ENCODE data around the gene PSTPIP1.

Gene PSTPIP1

GRCh38 chr15:76979331-76979925, 15.5 kb upstream of the PSTPIP1 start:
- no peak for DNase-seq

GRCh38 chr15:76979996-76980520, 14.9 kb upstream of the PSTPIP1 start:
- DNase-seq: no peak

- no peak for DNase-seq
These were observed 12.6 kb upstream of the PSTPIP1 start for GRCh38 chr15:76982356-76982755.

- no peak for DNase-seq
These were observed 12.2 kb upstream of the PSTPIP1 start for GRCh38 chr15:76982756-76983155.

GRCh38 chr15:76983590-76984375, 11.1 kb upstream of the PSTPIP1 start:
- no peak for DNase-seq

GRCh38 chr15:76986743-76987142, 8.2 kb upstream of the PSTPIP1 start:
- DNase-seq: no peak

GRCh38 chr15:76987276-76987675, 7.7 kb upstream of the PSTPIP1 start:
- DNase-seq: no peak

GRCh38 chr15:76987896-76988860, 6.7 kb upstream of the PSTPIP1 start:
- no peak for DNase-seq

GRCh38 chr15:76988867-76989780, 5.8 kb upstream of the PSTPIP1 start:
- no peak for DNase-seq

GRCh38 chr15:76991048-76991447, 3.9 kb upstream of the PSTPIP1 start:
- DNase-seq: no peak

- DNase-seq: peak; percentile 15
These were observed 2.9 kb upstream of the PSTPIP1 start for GRCh38 chr15:76991741-76992645.

- DNase-seq: no peak
These were observed 1.7 kb upstream of the PSTPIP1 start for GRCh38 chr15:76993114-76993725.

GRCh38 chr15:76994001-76994400, 925 bp upstream of the PSTPIP1 start:
- DNase-seq: no peak

GRCh38 chr15:76994496-76994895, 430 bp upstream of the PSTPIP1 start:
- no peak for DNase-seq

GRCh38 chr15:76996076-76996525, 1.2 kb downstream of the PSTPIP1 start:
- DNase-seq: no peak

GRCh38 chr15:76996526-76997401, 1.8 kb downstream of the PSTPIP1 start:
- no peak for DNase-seq

- no peak for DNase-seq
These were observed 3.8 kb downstream of the PSTPIP1 start for GRCh38 chr15:76998663-76999285.

- DNase-seq: no peak
These were observed 5.1 kb downstream of the PSTPIP1 start for GRCh38 chr15:76999996-77000395.

- no peak for DNase-seq
These were observed 6.4 kb downstream of the PSTPIP1 start for GRCh38 chr15:77001351-77001750.
